ENCODE results near the gene ZNF800. TPM values are rescaled to one million over a fixed set of nuclear protein-coding genes. Genes with fewer than 3 reads are reported as not detected.

The ZNF800 gene
- total RNA-seq, 2 donors from 2014 or later: 20.0 to 23.7 TPM

GRCh38 chr7:127322832-127323493 is 69.5 kb downstream of the ZNF800 start:
- DNase-seq (no peak), ATAC-seq (no peak)
- Histone ChIP-seq H3K4me3 (no peak overlapping the region), H3K36me3 (replicated peaks in 1 of 2; ENCODE audit: insufficient read depth in 1 of 2, low read depth in 2 of 2) (no peaks in the 10 kb centered on the region), H3K27ac (no peak overlapping the region), H3K4me1 (no peaks in the 10 kb centered on the region), H3K27me3 (no peaks in the 10 kb centered on the region), H3K9me3 (no peaks in the 10 kb centered on the region)
- intact Hi-C loops (cut with DNase I): no loop called here
- 58 to 59% methylated on average over 7 of the region's 7 CpGs for WGBS, 2 donors
- TF ChIP-seq CTCF (IDR thresholded peaks at IDR 0.05) (no peak), POLR2A (IDR thresholded peaks at IDR 0.05) (no peak)

- 45 to 49% methylated on average over 5 of the region's 5 CpGs for WGBS, 2 donors
- H3K9me3 ChIP-seq: no peaks in the 10 kb centered on the region
- DNase-seq (no peak), ATAC-seq (no peak)
- no peaks in the 10 kb centered on the region for H3K36me3 ChIP-seq (replicated peaks in 1 of 2; ENCODE audit: insufficient read depth in 1 of 2, low read depth in 2 of 2)
- H3K27ac ChIP-seq: no peak overlapping the region
- no peak overlapping the region for H3K4me3 ChIP-seq
- no peaks in the 10 kb centered on the region for H3K4me1 ChIP-seq
- intact Hi-C loops (cut with DNase I): no loop called here
- no peaks in the 10 kb centered on the region for H3K27me3 ChIP-seq
- TF ChIP-seq CTCF (IDR thresholded peaks at IDR 0.05) (no peak), POLR2A (IDR thresholded peaks at IDR 0.05) (no peak)
Measured at GRCh38 chr7:127322351-127322750, 70.2 kb downstream of the ZNF800 start.

GRCh38 chr7:127320974-127321373 is 71.5 kb downstream of the ZNF800 start:
- DNase-seq: no peak

More at GRCh38 chr7:127320974-127321373, 71.5 kb downstream of the ZNF800 start:
- Histone ChIP-seq H3K27me3 (no peaks in the 10 kb centered on the region), H3K36me3 (replicated peaks in 1 of 2; ENCODE audit: insufficient read depth in 1 of 2, low read depth in 2 of 2) (no peaks in the 10 kb centered on the region), H3K4me3 (no peak overlapping the region), H3K27ac (no peak overlapping the region), H3K9me3 (no peaks in the 10 kb centered on the region), H3K4me1 (no peaks in the 10 kb centered on the region)
- intact Hi-C loops (cut with DNase I): no loop called here
- WGBS, 2 donors: 78 to 81% methylated on average over 4 of the region's 4 CpGs
- ATAC-seq: no peak
- no peak for TF ChIP-seq POLR2A (IDR thresholded peaks at IDR 0.05)
- TF ChIP-seq CTCF (IDR thresholded peaks at IDR 0.05): no peak

Other genes with a start within 250 kb of the ZNF800 start
- gene GRM8, start 139.8 kb downstream of the ZNF800 start, total RNA-seq: 1 to 10 TPM in 1 of 2 donors, not detected in 1; 2.3 TPM
- gene GCC1, start 192.9 kb upstream of the ZNF800 start, total RNA-seq: 10 to 100 TPM; 13.7 to 23.1 TPM
- gene ARF5, start 195.7 kb upstream of the ZNF800 start, total RNA-seq: 100 to 1,000 TPM; 107 to 132 TPM
- 10 to 100 TPM in 1 of 2 donors, not detected in 1; 19.4 TPM for gene FSCN3, start 201.0 kb upstream of the ZNF800 start, total RNA-seq
- not detected for gene PAX4, start 225.4 kb upstream of the ZNF800 start, total RNA-seq